ENCODE data around the gene PDCD4. TPM values are rescaled to one million over a fixed set of nuclear protein-coding genes. Genes with fewer than 3 reads are reported as not detected.
A peak's percentile ranks its signal among the peaks of the same experiment; 100 is the strongest.

The PDCD4 gene
- total and polyA plus RNA-seq, 2 of the 4 experiments (the other 2 are of a cell fraction) = 10.9 to 49.7 TPM

- peak overlapping the region; percentile 43 for H2BK5ac ChIP-seq (ENCODE audit: low read depth, low read length, poor library complexity, severe bottlenecking)
- peaks cover 7% of the 10 kb centered on the region; the same call in 1 of the 2 replicates for H3K9me1 ChIP-seq (ENCODE audit: insufficient read depth, low read length)
- peak; percentile 80 for DNase-seq
- H3K18ac ChIP-seq (ENCODE audit: low read depth, low read length) = peak overlapping the region; percentile 65; the same call in 1 of the 2 replicates
- H3K36me3 ChIP-seq (ENCODE audit: control insufficient read depth, insufficient read depth, low read length) = peaks cover 11% of the 10 kb centered on the region; the same call in 1 of the 2 replicates
- H3K4me2 ChIP-seq (ENCODE audit: low read depth, low read length) = no peak overlapping the region
- H2BK120ac ChIP-seq (ENCODE audit: low read depth, low read length) = peak overlapping the region; percentile 68; the same call in 1 of the 2 replicates
- peak overlapping the region; percentile 30; the same call in 1 of the 2 replicates for H3K14ac ChIP-seq (replicated peaks; ENCODE audit: low read depth, low read length)
- CTCF ChIA-PET = interaction anchor here (0.6 to 1.6 kb wide), 4 partner anchors 8 to 31 kb away, joined by 3 to 5 read pairs (median 4); no protein-coding TSS in a partner anchor
- in situ Hi-C loops (cut with MboI; ENCODE audit: low sequenced_read_pairs) = no loop called here
- dilution Hi-C loops (cut with HindIII; ENCODE audit: low sequenced_read_pairs, unreplicated experiment) = no loop called here
- no CpG with 5 or more reads among the region's 7 CpGs for WGBS, 2 experiments (ENCODE audit: extremely low coverage in 2 of 2, insufficient read length in 1 of 2)
- H2BK20ac ChIP-seq (ENCODE audit: low read depth, low read length) = peak overlapping the region; percentile 43; the same call in 1 of the 2 replicates
- H3K27ac ChIP-seq (ENCODE audit: insufficient read depth, low read length) = peak overlapping the region; percentile 44; the same call in 1 of the 2 replicates
- no TSS peak for BruUV-seq (replicated peaks)
- peaks cover 10 to 12% of the 10 kb centered on the region in 2 experiments; a peak in 3 of 4 replicates for H3K79me1 ChIP-seq (ENCODE audit: low read depth in 1 of 2, low read length in 2 of 2)
- peak; percentile 71 for ATAC-seq (ENCODE audit: low read depth)
- peak overlapping the region; percentile 26; the same call in 1 of the 2 replicates for H2AK5ac ChIP-seq (ENCODE audit: low read depth, low read length)
- no peak overlapping the region for H2AK9ac ChIP-seq (replicated peaks; ENCODE audit: low read depth, low read length, poor library complexity)
- TF ChIP-seq CEBPB (IDR thresholded peaks at IDR 0.05; ENCODE audit: low read depth, low read length) = peak; percentile 95
- TF ChIP-seq RFX5 (IDR thresholded peaks at IDR 0.05; ENCODE audit: low read depth, low read length) = no peak
- peak; percentile 60 for TF ChIP-seq FOS (IDR thresholded peaks at IDR 0.05; ENCODE audit: low read depth, low read length)
- POLR2A ChIA-PET (ENCODE audit: unreplicated experiment) = no interaction called here
- H2AFZ ChIP-seq (replicated peaks; ENCODE audit: low read length, poor library complexity) = no peak overlapping the region
- H3K9me3 ChIP-seq (ENCODE audit: control insufficient read depth, insufficient read depth, low read length) = no peaks in the 10 kb centered on the region
- H4K8ac ChIP-seq (ENCODE audit: low read depth in 2 of 2, low read length in 2 of 2) = peak overlapping the region in 1 of 2 experiments; percentile 27; a peak in 1 of 4 replicates
- H2BK15ac ChIP-seq (ENCODE audit: low read depth, low read length) = no peak overlapping the region
- peak overlapping the region; percentile 42; the same call in 1 of the 2 replicates for H4K91ac ChIP-seq (ENCODE audit: insufficient read depth, low read depth, low read length)
- intact Hi-C loops (cut with micrococcal nuclease) = no loop called here
- H3K4ac ChIP-seq (ENCODE audit: low read depth, low read length) = peak overlapping the region; percentile 48; the same call in 1 of the 2 replicates
- H4K5ac ChIP-seq (ENCODE audit: low read depth, low read length) = no peak overlapping the region
- no peak overlapping the region for H3K9ac ChIP-seq (ENCODE audit: low read depth, low read length)
- H3K4me1 ChIP-seq (ENCODE audit: control insufficient read depth, insufficient read depth, low read length) = peaks cover 7% of the 10 kb centered on the region
- peak overlapping the region; percentile 20; the same call in 1 of the 2 replicates for H3K23ac ChIP-seq (ENCODE audit: low read depth, low read length)
- no peaks in the 10 kb centered on the region for H4K20me1 ChIP-seq (ENCODE audit: insufficient read depth, low read length)
- no peak overlapping the region for H3K56ac ChIP-seq (ENCODE audit: extremely low read depth, insufficient read depth, low read length)
- H3K27me3 ChIP-seq (ENCODE audit: control insufficient read depth, insufficient read depth, low read length) = no peaks in the 10 kb centered on the region
- no peak overlapping the region for H3K4me3 ChIP-seq (ENCODE audit: insufficient read depth, low read depth, low read length)
Measured at GRCh38 chr10:110901954-110902819, 30.5 kb downstream of the PDCD4 start.

Measured in IMR-90 (cell line).